GM18505 (cell line): ENCODE measurements around the gene ABCC4.
"Not testable (repeated sequence)": the region's sequence is repeated elsewhere in the genome, so short reads cannot be mapped to it uniquely, and the experiment has no call there.

Source experiments
- ATAC-seq: cut with Tn5 transposase; IDR thresholded peaks from one replicate; pipeline ENCODE4 v1.9.1; 2021; ENCODE audit not compliant: unreplicated experiment
- POLR2A ChIP-seq: IDR thresholded peaks from 4 replicates; pipeline ENCODE4 v1.6.1; 2011; ENCODE audit warnings: borderline replicate concordance; ENCODE audit not compliant: insufficient read depth, insufficient read length; ENCODE audit errors: extremely low read depth

The ABCC4 gene

DNA sequence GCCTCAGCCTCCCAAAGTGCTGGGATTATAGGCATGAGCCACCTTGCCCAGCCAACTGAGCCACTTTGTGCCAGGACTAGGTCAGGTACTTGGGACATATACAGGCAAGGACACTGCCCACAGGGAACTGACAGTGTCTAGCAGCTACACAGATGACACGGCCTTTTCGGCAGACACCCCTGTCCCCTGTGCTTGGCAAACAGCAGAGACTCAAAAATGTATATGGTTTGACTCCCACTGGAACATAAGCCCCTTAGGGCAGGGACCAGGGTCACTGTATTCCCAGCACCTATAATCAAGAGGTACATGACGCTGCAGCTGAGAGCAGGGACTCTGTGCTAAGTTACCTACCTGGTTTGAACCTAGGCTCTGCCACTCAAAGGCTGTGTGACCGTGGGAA lies 16.8 kb downstream of the ABCC4 start:
- ATAC-seq, result no peak
- no peak for TF ChIP-seq POLR2A

GRCh38 chr13:95279016-95279415 lies 22.2 kb downstream of the ABCC4 start:
- no peak for ATAC-seq
- no peak for TF ChIP-seq POLR2A

- ATAC-seq, result no peak
- no peak for TF ChIP-seq POLR2A
Observed at GRCh38 chr13:95276037-95276505, 25.2 kb downstream of the ABCC4 start.

GRCh38 chr13:95275322-95276036 lies 25.8 kb downstream of the ABCC4 start:
- ATAC-seq, result no peak
- no peak for TF ChIP-seq POLR2A

DNA sequence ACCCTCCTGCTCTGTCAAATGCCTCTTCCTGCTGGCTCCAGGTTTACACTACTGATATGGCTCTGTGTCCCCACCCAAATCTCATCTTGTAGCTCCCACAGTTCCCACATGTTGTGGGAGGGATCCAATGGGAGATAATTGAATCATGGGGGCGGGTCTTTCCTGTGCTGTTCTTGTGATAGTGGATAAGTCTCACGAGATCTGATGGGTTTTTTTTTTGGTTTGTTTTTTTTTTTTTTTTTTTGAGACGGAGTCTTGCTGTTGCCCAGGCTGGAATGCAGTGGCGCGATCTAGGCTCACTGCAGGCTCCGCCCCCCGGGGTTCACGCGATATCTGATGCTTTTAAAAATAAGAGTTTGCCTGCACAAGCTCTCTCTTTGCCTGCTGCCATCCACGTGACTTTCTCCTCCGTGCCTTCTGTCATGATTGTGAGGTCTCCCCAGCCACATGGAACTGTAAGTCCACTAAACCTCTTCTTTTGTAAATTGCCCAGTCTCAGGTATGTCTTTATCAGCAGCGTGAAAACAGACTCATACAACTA lies 27.6 kb downstream of the ABCC4 start:
- not testable (repeated sequence) for ATAC-seq

- ATAC-seq, result not testable (repeated sequence)
Observed at GRCh38 chr13:95272076-95272475, 29.2 kb downstream of the ABCC4 start.

DNA sequence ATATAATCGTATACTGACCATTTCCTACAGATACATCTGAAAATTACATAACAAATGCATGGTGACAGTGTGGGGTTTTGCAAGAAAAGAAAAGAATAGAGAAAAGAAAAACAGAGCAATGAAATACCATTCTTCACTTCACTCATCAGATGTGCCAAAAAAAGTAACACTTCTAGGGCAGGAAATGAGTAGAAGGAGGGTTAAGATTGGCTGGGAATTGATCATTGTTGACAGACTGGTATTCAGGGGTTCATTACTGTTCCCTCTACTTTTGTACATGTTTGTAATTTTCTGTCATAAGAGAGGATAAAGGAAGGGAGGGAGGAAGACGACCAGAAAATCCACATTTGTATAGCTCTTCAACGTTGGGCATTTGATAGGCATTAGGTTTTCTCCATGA lies 31.5 kb downstream of the ABCC4 start:
- no peak for ATAC-seq
- no peak for TF ChIP-seq POLR2A

DNA sequence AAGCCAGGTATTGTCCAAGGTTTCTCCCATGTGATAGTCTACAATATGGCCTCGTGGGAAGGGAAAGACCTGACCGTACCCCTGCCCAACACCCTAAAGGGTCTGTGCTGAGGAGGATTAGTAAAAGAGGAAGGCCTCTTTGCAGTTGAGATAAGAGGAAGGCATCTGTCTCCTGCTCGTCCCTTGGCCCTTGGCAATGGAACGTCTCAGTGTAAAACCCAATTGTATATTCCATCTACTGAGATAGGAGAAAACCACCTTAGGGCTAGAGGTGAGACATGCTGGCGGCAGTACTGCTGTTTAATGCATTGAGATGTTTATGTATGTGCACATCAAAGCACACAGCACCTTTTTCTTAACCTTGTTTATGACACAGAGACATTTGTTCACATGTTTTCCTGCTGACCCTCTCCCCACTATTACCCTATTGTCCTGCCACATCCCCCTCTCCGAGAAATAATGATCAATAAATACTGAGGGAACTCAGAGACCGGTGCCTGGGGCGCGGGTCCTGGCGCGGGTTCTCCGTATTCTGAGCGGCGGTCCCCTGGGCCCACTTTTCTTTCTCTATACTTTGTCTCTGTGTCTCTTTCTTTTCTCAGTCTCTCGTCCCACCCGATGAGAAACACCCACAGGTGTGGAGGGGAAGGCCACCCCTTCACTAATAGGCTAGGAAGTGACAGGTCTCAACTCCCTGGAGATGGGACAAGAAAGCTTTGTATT lies 32.7 kb downstream of the ABCC4 start:
- ATAC-seq, result not testable (repeated sequence)

DNA sequence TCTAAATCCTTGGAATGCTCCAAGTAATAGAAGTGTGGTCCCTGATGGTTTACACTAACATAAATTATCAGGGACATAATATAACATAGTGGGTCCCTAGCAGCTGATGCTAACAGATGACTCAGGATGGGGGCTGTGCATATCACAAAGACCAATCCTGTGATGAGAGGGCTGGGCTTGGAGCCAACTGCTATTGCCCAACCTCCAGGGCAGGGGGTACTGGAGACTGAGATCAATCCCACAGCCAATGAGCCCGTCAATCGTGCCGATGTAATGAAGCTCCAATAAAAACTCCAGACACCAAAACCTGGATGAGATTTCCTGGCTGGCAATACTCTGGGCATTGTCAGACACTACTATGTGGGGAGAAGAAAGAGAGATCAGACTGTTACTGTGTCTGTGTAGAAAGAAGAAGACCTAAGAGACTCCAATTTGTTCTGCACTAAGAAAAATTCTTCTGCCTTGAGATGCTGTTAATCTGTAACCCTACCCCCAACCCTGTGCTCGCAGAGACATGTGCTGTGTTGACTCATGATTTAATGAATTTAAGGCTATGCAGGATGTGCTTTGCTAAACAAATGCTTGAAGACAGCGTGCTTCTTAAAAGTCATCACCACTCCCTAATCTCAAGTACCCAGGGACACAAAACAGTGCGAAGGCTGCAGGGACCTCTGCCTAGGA lies 33.4 kb downstream of the ABCC4 start:
- no peak for ATAC-seq
- no peak for TF ChIP-seq POLR2A

- no peak for TF ChIP-seq POLR2A
- no peak for ATAC-seq
Observed at GRCh38 chr13:95264225-95264624, 37.0 kb downstream of the ABCC4 start.

DNA sequence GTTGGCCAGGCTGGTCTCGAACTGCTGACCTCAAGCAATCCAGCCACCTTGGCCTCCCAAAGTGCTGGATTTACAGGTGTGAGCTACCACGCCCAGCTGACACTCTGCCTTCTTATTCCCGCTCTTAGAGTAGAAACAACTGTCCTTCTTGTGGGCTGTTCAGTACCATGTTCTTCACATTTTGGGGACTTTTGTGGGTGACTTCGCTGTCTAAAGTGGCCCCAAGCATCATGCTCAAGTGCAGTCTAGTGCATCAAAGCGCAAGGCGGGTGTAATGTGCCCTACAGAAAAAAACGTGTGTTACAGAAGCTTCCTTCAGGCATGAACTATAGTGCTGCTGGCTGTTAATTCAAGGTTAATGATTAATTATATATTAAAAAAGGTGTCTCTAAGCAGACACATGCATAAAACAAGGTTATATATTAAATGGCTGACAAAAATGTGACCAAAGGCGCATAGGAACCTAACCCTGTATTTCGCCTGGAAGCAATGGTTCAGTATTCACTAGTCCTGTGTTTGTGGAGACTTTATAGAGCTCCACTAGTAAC lies 38.3 kb downstream of the ABCC4 start:
- TF ChIP-seq POLR2A, result no peak
- no peak for ATAC-seq

GRCh38 chr13:95261956-95262355 lies 39.3 kb downstream of the ABCC4 start:
- TF ChIP-seq POLR2A, result no peak
- no peak for ATAC-seq

GRCh38 chr13:95260031-95260525 lies 41.2 kb downstream of the ABCC4 start:
- no peak for TF ChIP-seq POLR2A
- peak; percentile 53 for ATAC-seq
